Measurements from ENCODE around the gene VAX1. TPM values are rescaled to one million over a fixed set of nuclear protein-coding genes. Genes with fewer than 3 reads are reported as not detected.
A peak's percentile ranks its signal among the peaks of the same experiment; 100 is the strongest.

Gene VAX1
- total and polyA plus RNA-seq, 2 donors (not counting 3 experiments of a cell fraction or from before 2014, with no cell fraction given) = not detected

GRCh38 chr10:117167789-117168674 is 30.0 kb upstream of the VAX1 start:
- H3K4me2 ChIP-seq (ENCODE audit: insufficient read depth, low read length) = peak overlapping the region; percentile 19
- DNase-seq (ENCODE audit: low read depth, low spot score) = peak; percentile 27
- no TSS peak for BruUV-seq (replicated peaks)

More at GRCh38 chr10:117167789-117168674, 30.0 kb upstream of the VAX1 start:
- peaks cover 82 to 91% of the 10 kb centered on the region in 2 experiments for H3K27me3 ChIP-seq (ENCODE audit: control insufficient read depth in 2 of 2, insufficient read depth in 2 of 2, low read length in 2 of 2)
- H3K4me3 ChIP-seq (replicated peaks in 1 of 3; ENCODE audit: insufficient read depth in 1 of 3, low read depth in 1 of 3, low read length in 3 of 3) = no peak overlapping the region
- no peaks in the 10 kb centered on the region for H3K9me1 ChIP-seq (replicated peaks; ENCODE audit: control insufficient read depth, extremely low read depth, insufficient read depth, low read length)
- peak overlapping the region; percentile 60 for H2AFZ ChIP-seq (ENCODE audit: low read depth, low read length)
- TF ChIP-seq EZH2 (IDR thresholded peaks at IDR 0.05; ENCODE audit: borderline replicate concordance, low read depth, low read length, severe bottlenecking) (peak; percentile 76), CTCF (IDR thresholded peaks at IDR 0.05; ENCODE audit: extremely low read depth in 1 of 2, insufficient read depth in 1 of 2, low read depth in 1 of 2, low read length in 2 of 2) (peak; percentile 90 to 93), FOS (IDR thresholded peaks at IDR 0.05; ENCODE audit: borderline replicate concordance, insufficient read depth, low read length) (no peak)
- no peaks in the 10 kb centered on the region for H3K36me3 ChIP-seq (ENCODE audit: control insufficient read depth in 2 of 2, extremely low read depth in 1 of 2, insufficient read depth in 2 of 2, low read length in 2 of 2)
- H3K9ac ChIP-seq (replicated peaks; ENCODE audit: extremely low read depth, insufficient read depth, low read length) = no peak overlapping the region
- H3K9me3 ChIP-seq (replicated peaks; ENCODE audit: control insufficient read depth, insufficient read depth, low read length) = no peaks in the 10 kb centered on the region
- intact Hi-C loops (cut with micrococcal nuclease) = loop anchor here (1.0 to 5.0 kb wide), 3 partner anchors 221 to 371 kb away; no protein-coding TSS in a partner anchor
- H3K27ac ChIP-seq (ENCODE audit: insufficient read depth, low read depth, low read length) = no peak overlapping the region
- no peak for FAIRE-seq
- H4K20me1 ChIP-seq (replicated peaks; ENCODE audit: control insufficient read depth, extremely low read depth, insufficient read depth, low read length) = no peaks in the 10 kb centered on the region
- ChIA-PET CTCF (interaction anchor here (0.6 to 7.4 kb wide), 40 partner anchors 7 to 1090 kb away, joined by 3 to 238 read pairs (median 4); partner anchors contain the start of genes ENO4, HSPA12A and VAX1), POLR2A (no interaction called here)
- dilution Hi-C loops (cut with MboI; ENCODE audit: extremely low pct_ligation_motif_present, low sequenced_read_pairs) = loop anchor here (25.0 kb wide), 1 partner anchor 356 kb away; no protein-coding TSS in a partner anchor
- no peaks in the 10 kb centered on the region for H3K79me2 ChIP-seq (ENCODE audit: control insufficient read depth, insufficient read depth, low read length)
- H3K4me1 ChIP-seq (ENCODE audit: control insufficient read depth, extremely low read depth, insufficient read depth, low read length) = peaks cover 3% of the 10 kb centered on the region
